Fibroblast of the aortic adventitia (primary cell): ENCODE results near the gene TLR7. TPM values are rescaled to one million over a fixed set of nuclear protein-coding genes. Genes with fewer than 3 reads are reported as not detected.

ENCODE experiments used
- DNase-seq: peaks from one replicate; pipeline ENCODE4 v3.0.0-alpha.2; 2010; ENCODE audit warnings: low read depth
- H3K4me3 ChIP-seq: 2 replicates; pipeline ENCODE4 v1.5.1; 2011; ENCODE audit warnings: low read depth, mild to moderate bottlenecking, control low read depth, low read length, moderate library complexity
- CTCF ChIP-seq: IDR thresholded peaks from 2 replicates; pipeline ENCODE4 v1.5.1; 2011; ENCODE audit warnings: mild to moderate bottlenecking, low read length, control low read depth, inconsistent platforms; ENCODE audit not compliant: insufficient read depth
- total RNA-seq: library from RNA; depleted of rRNA; stranded (reverse); fragments of >200 nt; gene quantifications from 2 replicates; pipeline ENCODE4 v1.2.3, GENCODE V29; 2012; ENCODE audit warnings: low replicate concordance

Gene TLR7
- total RNA-seq, 1 donor = not detected

- no peak for DNase-seq
- TF ChIP-seq CTCF = no peak
- no peak overlapping the region for H3K4me3 ChIP-seq
These were observed 4.4 kb downstream of the TLR7 start for GRCh38 chrX:12871257-12871656.

- no peak for DNase-seq
- no peak overlapping the region for H3K4me3 ChIP-seq
- no peak for TF ChIP-seq CTCF
These were observed 5.9 kb downstream of the TLR7 start for GRCh38 chrX:12872741-12873140.

GRCh38 chrX:12874581-12874980 lies 7.7 kb downstream of the TLR7 start:
- TF ChIP-seq CTCF = no peak
- no peak overlapping the region for H3K4me3 ChIP-seq
- DNase-seq = no peak

- no peak overlapping the region for H3K4me3 ChIP-seq
- DNase-seq = no peak
- TF ChIP-seq CTCF = no peak
These were observed 10.5 kb downstream of the TLR7 start for GRCh38 chrX:12877386-12877785.

- no peak for DNase-seq
- no peak for TF ChIP-seq CTCF
- H3K4me3 ChIP-seq = no peak overlapping the region
These were observed 11.7 kb downstream of the TLR7 start for GRCh38 chrX:12878536-12878935.

- H3K4me3 ChIP-seq = no peak overlapping the region
- TF ChIP-seq CTCF = no peak
- DNase-seq = no peak
These were observed 15.0 kb downstream of the TLR7 start for GRCh38 chrX:12881914-12882313.

GRCh38 chrX:12885508-12885907 lies 18.6 kb downstream of the TLR7 start:
- no peak overlapping the region for H3K4me3 ChIP-seq
- DNase-seq = no peak
- no peak for TF ChIP-seq CTCF
